OCI-M2 (cell line): ENCODE results near the gene NRARP.

ENCODE experiments used
- DNase-seq: peaks from one replicate; lab custom pipeline; 2025; ENCODE audit not compliant: unreplicated experiment; lab: John Stamatoyannopoulos, UW

The NRARP gene

DNA sequence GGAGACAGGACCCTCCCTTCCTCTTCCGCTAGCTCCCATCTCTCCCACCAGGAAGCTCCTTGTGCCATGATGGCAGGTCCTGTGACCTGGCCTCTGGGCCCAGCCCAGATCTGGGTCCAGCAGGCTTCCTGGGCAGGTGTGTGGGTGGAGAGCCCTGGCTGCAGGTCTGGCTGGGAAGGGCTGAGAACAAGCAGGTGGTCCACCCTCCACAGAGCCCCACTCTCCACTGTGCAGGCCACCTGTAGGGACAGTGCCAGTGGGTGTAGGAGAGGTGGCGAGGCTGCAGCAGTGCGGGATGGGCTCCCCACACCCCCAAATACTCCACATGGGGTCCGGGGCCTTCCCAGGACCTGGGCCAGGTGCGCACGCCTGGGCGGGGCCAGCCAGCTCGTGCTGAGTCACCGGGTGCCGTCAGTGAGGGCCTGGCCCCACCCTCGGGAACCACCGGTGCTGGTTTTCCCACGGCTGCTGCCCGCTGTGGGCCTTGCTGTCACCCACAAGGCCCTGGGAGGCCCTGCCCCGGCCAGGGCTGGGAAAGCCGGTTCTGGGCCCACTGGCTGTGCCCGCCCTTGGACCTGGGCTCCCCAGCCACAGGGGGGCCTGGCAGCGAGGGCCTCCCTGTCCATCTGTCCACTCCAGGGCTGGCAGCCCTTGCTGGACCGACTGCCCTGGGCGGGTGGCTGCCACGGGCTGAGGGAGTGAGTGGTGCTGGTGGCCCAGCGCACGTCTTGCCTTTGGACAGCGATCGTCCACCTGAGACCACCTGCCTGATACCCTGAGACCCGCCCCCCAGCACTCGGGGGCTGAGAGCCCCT is 9.3 kb upstream of the NRARP start:
- DNase-seq, result no peak

DNA sequence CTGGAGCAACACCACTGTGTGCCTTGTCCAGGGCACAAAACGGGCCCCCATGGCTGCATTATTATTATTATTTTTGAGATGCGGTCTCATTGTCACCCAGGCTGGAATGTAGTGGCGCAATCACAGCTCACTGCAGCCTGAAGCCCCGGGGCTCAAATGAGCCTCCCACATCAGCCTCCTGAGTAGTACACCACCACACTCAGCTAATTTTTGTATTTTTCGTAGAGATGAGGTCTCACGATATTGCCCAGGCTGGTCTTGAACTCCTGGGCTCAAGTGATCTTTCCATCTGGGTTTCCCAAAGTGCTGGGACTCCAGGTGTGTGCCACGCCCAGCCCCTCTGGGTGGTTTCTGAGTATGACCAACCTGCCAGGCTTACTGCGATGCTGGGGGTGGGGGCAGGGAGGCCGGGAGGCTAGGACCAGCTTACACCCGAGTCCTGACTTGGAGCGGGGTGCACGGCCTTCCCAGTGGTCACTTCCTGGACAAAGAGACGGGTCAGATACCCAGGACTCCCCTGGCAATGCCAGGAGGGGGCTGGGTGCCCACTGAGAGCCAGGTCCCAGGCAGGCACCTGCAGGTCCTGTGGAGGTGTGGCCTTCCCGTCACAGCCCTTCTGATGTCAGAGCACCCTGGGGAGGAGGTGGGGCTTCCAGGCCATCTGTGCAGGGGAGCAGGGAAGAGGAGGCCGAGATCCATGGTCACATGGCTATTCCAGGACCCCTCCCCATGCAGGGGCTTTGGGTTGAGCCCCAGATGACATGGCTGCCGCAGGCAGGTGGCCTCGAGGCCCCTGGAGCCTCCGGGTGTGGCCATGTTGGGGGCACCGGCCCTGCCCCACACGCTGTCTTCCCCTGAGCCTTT is 8.3 kb upstream of the NRARP start:
- no peak for DNase-seq

DNA sequence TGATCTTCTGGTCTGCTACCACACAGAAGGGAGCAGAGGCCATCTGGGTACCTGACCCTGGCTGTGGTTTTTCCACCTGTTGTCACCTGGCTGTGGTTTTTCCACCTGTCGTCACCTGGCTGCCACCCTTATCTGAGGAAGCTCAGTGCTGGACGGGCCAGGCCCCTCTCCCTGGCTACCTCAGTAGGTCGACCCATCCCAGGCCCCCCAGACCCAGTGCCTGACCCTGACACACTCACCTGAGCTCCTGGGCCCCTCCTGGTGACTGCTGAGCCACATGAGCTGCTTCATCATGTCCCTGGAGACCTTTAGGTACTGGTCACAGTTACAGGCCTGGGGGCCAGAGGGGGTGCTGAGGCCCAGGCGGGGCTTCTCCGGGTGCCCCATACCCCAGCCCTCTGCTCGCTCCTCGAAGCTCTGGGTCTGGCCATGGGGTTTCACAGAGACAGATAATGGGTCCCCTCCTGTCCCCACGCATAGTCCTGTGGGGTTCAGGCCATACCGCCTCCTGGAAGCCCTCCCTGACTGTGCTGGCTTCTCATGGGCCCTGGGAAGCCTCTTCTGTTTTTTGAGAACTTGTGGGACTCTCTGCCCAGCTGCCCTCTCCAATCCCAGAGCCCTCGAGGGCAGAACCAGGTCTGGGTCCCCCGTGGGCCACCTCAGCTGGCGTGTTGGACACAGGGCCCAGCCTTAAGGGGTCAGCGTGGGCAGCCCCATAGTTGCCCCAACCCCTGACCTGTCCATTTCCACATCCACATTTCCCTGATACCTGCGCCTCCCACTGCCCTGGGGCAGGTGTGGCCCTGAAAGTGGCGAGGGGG is 7.5 kb upstream of the NRARP start:
- no peak for DNase-seq

DNA sequence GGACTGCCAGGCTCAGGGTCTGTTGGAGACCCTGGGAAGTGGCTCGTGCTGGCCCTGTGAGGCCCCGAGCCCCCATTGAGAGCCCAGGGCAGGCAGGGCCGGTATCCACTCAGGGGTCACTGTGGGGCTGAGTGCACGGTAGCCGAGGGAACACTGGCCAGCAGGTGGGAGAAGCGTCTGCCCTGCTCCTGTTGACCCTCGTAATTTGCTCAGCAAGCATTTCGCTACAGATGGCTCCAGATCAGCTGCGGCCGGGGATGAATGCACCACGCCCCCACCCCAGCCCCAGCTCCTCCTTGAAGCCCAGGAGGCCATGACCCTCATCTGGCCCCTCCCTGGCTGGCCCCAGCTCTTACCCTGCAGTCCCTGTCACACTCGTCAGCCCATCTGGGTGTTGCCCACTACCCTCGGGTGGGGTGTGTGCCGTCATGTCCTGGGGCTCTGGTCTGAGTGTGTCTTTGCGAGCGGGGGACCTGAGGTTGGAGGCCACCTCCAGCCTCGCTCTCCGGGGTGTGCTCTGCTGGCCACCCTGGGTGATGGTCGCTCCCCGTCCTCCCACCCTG is 6.1 kb upstream of the NRARP start:
- no peak for DNase-seq

DNA sequence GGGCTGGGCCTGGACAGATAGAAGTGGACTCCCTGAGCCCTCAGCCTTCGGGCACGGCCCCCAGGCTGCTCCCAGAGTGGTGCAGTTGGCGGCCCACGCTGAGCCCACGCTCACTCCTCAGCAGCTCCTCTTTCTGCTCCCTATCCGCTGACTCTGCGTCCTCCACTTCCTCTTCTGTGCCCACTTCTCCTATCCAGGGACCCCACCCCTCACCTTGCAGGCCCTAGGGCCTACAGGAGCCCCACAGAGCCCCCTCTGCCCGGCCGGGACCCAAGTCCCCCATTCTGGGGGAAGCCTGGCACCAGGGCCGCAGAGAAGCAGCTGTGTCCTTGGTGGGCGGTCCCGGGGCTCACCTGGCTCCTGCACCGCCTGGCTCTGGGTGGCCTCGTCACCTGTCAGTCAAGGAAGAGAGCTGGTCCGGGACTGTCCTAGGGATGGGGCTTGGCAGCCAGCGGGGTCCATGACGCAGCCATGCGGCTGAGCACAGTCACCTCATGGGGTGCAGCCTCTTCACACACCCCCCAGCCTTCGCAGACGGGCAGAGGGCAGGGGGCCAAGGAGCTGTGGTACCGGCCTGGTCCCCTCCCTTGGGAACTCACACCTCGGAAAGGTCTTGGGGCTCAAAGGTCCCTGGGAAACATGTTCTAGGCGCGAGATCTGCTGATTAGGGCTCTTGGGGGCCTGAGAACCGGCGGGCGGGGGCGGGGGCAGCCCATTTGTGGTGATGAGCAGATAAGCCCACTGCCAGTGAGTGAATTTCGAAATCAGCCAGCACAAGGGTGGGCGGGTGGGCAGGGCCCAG is 5.4 kb upstream of the NRARP start:
- no peak for DNase-seq

DNA sequence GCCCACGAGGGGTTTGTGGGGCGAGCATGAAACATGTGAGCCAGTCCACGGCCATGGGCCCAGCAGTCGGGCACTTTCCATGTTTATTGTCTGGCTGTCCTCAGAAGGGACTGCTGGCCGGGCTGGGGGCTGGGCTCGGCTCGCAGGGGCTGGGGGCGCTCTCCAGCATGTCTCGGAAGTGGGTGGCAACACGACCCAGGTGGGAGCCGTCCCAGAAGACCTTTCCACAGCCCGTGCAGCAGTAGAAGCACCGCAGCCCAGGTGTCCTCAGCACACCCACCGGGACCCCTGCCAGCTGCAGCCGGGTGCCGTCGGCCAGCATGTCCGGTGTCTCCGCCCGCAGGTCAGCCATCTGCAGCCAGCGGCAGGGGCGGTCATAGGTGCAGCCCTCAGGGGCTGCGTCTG is 4.8 kb upstream of the NRARP start:
- no peak for DNase-seq

DNA sequence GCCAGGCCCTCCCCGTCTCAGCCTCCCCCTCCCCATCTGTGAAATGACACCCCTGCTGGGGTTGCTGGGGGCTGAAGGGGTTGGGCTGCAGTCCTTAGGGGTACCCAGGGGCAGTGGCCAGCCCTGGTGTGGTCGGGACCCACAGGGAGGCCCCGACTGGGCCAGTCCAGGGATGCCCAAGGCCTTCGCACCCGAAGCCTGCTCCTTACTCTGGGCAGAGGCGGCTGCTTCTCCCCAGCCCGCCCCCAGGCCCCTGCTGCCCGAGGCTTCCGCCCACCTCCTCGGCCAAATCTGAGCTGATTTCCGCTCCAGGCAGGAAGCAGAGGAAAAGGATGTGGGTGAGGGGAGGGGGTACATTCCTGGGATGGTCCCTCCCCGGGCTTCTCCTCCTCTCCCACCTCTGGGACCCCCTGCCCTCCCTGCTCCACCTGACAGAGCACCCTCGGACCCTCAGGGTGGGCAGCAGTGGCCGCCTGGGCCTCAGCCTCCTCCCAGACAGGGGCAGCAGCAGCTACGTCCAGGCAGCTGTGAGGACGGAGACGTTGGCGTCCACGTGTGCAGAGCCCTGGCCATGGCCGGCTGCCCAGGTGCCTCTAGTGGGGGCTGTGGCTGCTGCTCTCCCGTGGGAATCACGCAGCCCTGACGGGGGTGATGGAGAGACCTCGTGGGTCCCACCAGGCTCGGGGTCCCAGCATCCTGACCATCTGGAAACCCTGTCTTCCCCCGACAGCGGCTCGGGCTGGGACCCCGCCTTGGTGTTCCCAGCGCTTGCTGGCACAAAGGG is 4.2 kb upstream of the NRARP start:
- DNase-seq, result no peak

DNA sequence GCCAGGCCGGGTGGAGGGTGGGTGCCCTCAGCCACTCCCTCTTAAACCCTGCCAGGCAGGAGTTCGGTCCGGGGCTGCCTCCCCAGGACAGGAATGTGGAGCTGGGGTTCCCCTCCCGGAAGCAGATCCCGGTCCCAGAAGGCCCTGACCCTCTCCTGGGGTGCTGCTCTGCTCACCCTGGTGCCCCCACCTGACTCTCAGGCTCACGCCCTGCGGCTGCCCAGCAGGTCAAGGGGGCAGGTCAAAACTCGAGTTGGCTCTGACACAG is 3.7 kb upstream of the NRARP start:
- DNase-seq, result no peak

DNA sequence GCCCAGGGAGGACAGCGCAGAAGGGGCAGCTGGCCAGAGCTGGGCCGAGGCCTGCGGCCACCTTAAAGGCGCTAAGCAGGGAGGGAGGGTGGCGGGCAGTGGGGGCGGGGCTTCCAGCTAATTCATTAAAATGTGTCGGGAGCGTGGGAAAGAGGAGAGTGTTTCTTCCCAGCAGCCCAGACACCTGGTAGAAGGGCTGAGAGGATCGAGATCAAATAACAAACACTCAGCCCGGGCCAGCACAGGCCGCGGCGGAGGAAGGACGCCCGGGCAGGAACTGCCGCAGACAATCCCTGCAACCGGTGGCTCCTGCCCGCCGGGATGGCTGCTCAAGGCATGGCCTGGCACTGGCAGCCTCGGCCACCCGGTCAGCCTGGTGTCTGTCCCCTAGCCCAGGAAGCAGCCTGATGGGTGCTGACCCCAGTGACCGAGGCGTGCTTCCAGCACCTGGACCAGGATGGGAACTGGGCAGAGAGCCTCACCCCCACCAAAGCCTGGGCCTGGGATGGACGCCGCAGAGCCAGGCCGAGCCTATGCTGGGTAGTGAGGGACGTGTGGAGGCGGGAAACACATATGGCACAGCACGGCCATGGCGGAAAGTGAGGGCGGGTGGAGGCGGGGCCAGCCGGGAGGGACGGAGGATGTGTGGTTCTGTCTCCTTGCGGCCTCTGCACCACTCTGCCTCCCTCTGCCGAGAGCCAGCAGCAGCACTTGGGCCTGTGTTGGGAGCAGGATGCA is 3.2 kb upstream of the NRARP start:
- no peak for DNase-seq

DNA sequence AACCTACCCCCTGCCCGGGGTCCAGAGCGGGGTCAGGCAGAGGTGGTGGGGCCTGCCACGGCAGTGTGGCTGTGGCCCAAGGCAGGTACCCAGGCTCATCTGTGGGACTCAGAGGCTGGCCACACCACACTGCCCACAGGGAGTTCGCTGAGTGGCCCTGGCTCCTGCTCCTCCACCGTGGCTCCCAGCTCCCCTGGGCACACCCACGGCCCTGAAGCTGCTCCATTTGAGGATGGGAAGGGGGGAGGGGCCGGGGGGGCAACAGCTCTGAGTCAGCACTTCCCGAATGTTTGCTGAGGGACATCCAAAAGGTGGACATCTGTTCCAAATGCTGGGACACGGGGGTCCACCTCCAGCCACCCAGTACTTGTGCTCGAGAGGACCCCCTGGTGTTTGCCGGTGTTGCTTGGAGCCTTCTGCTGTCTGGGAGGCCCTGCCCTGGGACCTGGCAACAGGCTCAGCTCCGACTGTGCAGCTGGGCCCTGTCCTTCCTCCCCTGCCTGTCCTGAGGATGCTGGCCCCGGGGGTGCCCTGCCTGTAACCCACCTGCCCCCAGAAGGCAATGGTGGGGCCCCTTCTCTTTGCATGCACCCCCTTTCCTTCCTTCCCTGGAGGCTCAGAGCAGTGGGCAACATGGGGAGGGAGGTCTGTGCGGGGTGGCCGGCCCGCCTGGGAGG is 2.5 kb upstream of the NRARP start:
- no peak for DNase-seq

DNA sequence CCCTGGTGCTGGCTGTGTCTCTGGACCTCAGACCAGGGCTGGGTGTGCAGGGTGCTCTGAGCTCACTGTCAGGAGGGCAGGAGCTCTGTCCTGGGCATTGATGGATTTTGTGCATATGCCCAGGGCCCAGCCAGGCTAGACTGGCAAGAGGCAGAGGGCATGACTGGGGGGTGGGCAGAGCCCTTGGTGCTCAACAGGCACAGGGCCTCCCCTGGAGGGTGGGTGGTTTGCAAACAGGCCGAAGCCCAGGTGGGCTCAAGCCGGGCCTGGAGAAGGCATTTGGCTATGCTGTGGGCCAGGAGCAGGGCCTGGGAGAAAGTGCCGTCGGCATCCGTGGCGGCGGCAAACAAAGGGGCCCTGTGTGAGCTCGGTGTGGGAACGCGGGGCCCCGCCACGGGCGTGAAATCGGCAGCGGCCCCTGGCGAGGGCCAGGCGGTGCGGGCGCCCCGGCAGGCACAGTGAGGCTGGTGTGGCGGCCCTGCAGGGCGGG is 1.9 kb upstream of the NRARP start:
- DNase-seq, result no peak

DNA sequence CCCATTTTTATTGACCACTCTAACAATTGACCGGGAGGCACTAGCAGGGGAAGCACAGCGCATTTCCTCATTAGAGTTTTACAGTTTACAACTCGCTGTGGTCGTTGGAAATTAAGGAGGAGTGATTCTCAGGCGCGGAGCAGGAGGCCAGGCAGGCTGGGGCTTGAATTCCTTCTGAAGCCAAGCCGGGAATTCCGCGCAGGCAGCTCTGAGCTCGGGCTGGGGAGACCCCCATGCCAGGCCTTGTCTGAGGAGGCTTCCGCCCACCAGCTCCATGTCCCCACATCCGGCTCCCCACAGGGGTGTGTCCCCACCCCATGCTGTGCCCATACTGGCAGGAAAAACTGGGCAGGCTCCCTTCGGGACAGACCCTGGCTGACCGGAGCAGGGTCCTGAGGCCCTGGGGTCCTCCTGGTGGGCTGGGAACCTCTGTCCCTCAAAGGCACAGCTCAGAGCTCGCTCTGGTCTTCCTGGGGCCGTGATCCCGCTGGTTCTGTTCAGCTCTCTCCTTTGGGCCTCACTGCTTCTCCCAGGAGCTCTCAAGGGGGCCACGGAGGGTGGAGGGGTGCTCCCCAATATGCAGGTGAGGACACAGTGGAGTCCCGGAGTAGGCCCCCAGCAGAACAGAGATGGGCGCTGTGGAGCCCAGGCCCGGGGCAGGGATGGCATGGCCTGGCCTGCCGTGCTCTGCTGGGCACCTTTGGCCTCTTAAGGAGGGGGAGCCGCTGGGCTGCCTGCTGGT is 1.3 kb upstream of the NRARP start:
- DNase-seq, result no peak

DNA sequence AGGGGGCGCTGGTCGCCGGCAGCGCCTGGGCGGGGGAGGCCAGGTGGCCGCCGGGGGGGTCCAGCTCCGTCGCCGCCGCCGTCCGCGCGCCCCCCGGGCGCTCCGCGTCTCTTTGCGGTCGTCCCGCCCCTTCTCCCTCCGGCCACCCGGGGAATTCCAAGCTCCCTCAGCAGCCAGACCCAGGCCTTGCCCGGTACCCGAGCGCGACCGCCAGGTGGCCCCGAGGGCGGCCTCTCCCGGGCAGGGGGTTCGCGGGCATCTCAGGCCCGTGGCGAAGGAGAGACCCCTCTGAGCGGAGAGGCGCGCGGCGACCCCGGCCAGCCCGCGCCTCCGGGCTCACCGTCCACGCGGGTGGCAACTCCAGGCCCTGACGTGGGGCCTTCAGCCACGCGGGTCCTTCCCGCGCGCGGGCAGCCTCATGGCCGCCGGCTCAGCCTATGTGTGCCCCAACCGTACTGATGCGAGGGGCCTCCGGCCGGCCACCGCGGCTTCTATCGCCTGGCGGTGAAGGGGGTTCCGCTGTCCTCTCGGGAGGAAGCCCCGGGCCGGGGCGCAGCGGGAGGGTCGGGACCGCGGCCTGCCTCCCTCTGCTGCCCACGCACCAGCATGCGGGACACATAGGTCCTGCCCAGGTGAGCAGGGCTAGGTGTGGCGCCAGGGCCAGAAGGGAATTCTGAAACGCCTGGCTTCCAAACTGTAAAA is 529 bp upstream of the NRARP start:
- no peak for DNase-seq

DNA sequence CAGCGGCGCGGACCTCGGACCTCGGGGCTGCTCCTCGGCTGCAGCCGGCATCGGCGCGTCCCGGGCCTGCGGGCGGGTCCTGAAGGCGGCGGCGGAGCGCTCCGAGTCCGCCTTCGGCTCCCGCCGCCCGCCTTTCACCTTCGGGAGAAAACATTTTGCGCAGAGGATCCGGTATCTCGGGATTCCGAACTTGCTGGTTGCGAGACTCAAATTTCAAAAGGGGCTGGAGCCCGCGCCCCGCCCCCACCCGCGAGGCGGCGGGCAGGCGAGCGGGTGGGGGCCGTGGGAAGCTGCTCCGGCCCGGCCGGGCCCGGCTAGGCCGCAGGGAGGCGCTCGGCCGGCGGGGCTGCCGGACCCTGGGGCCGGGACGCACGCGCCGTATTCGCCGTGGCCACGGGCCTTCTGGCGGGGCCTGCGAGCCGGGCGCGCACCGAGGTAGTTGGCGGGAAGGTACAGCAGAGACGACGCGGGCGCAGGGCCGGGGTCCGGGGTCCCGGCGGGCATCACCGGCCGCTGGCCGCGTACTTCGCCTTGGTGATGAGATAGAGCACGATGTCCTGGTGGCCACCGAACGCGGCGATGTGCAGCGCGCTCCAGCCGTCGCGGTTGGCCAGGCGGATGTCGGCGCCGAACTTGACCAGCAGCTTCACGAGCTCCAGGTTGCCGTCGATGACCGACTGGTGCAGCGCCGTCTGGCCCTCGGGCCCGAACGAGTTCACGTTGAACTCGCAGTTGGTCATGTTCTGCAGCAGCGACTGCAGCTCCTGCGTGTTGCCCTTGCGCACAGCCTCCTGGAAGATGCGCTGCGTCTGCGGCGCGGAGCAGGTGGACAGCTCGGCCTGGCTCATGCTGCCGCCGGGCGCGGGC is 757 bp downstream of the NRARP start:
- no peak for DNase-seq

DNA sequence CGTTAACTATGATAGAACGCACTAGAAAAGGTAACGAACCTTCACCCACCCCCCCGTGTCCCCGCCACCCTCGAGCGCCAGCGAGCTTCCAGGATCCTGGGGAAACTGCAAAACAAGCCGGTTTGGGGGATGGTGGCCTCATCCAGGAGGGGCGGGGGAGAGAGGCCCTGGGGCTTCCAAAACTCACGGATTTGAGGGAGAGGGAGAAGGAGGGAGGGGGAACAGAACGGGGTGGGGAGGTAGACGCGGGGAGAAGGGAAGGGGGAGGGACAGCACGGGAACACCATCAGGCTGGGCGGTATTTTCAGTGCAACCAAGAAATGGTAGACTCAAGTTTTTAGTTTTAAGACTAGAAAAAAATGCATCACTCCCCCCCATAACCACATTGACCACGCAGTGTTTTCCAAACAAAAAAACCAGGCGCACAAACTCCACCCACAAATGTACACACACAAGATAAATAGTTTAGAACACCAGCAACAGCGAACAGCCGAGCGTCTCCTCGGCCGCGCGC is 1.4 kb downstream of the NRARP start:
- DNase-seq, result no peak

DNA sequence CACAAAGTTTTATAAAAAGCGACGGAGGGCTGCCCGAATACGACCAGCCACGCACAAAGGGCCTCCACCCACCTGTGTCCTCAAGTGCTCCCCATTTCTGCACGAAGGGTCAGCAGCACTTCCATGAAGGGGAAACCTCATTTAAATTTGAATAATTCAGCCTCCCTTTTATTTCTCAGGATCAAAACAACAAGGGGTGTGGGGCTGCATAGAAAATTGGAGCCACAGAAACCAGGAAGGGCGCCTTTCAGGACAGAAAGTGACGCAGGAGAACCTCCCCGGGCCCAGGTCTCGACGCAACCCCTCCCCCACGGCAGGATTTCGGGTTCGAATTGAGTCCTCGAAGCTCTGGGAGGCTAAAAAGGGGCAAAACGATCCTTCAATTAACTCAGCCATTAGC is 2.1 kb downstream of the NRARP start:
- DNase-seq, result no peak
